ENCODE data around the gene IFI27L2.

The IFI27L2 gene

DNA sequence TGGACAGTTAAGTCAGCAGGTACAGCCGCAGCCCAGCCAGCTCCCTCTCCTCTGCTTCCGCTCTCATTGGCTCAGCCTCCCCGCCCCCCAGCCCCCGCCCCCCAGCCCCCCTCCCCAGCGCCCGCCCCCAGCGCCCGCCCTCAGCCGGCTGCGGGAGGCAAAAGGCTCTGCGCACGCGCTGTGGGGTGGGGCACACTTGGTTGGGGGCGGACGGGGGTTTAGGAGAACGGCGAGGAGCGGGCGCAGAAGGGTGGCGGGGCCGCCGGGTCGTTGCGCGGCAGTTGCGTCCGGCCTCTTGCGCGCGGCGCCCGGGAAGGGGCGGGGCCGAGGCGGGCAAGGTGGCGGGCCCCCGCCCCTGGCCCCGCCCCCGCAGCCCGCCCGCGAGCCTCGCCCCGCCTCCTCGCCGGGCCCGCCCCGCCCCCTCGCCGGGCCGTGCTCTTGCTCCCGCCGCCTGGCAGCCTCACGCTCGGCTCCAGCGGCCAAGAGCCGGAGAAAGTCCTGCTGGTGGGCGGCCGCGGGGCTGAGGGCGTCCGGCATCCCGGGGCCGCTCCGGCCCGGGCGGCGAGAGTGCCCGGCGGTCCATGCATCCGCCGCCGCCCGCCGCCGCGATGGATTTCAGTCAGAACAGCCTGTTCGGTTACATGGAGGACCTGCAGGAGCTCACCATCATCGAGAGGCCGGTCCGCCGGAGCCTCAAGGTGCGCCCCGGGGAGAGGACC is 44.6 kb upstream of the IFI27L2 start, which contains the start of gene PPP4R4:
Gene PPP4R4, plus strand, starts transcription at position 438 of the 719 bp plus-strand sequence. Its CDS starts 144 bp downstream, at position 582.
- DNase-seq (ENCODE audit: low read depth), result peak; percentile 47
- TF ChIP-seq, protein P1, sequence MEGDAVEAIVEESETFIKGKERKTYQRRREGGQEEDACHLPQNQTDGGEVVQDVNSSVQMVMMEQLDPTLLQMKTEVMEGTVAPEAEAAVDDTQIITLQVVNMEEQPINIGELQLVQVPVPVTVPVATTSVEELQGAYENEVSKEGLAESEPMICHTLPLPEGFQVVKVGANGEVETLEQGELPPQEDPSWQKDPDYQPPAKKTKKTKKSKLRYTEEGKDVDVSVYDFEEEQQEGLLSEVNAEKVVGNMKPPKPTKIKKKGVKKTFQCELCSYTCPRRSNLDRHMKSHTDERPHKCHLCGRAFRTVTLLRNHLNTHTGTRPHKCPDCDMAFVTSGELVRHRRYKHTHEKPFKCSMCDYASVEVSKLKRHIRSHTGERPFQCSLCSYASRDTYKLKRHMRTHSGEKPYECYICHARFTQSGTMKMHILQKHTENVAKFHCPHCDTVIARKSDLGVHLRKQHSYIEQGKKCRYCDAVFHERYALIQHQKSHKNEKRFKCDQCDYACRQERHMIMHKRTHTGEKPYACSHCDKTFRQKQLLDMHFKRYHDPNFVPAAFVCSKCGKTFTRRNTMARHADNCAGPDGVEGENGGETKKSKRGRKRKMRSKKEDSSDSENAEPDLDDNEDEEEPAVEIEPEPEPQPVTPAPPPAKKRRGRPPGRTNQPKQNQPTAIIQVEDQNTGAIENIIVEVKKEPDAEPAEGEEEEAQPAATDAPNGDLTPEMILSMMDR (IDR thresholded peaks at IDR 0.05; ENCODE audit: low read depth, low read length, missing control alignments), result no peak
- H3K4me3 ChIP-seq (ENCODE audit: low read depth, low read length), result peak within 1 kb of the TSS; percentile 60
- in situ Hi-C loops (cut with HindIII; ENCODE audit: low sequenced_read_pairs), result no loop called here

DNA sequence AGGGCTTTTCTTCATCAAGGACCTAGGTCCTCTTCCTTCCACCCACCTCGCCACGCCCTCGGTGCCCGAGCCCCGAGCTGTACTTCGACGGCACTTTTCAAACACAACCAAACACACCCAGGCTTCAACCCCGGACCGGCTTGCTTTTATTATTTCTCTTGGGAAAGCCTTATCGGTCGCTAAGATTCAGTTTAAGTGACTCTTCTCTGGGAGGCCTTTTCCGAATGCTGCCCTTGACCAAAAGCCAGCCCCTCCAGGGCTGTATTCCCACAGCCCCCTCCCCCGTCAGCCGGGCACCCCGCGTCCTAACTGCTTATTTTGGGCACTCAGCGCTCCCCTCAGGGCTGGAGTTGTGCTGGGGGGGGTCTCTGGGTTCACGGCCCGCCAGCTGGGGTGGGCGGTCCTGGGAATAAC is 44.1 kb upstream of the IFI27L2 start:
- in situ Hi-C loops (cut with HindIII; ENCODE audit: low sequenced_read_pairs), result no loop called here
- TF ChIP-seq, protein P1 (IDR thresholded peaks at IDR 0.05; ENCODE audit: low read depth, low read length, missing control alignments), result no peak
- no peak for DNase-seq (ENCODE audit: low read depth)
- peak overlapping the region; percentile 60 for H3K4me3 ChIP-seq (ENCODE audit: low read depth, low read length)

DNA sequence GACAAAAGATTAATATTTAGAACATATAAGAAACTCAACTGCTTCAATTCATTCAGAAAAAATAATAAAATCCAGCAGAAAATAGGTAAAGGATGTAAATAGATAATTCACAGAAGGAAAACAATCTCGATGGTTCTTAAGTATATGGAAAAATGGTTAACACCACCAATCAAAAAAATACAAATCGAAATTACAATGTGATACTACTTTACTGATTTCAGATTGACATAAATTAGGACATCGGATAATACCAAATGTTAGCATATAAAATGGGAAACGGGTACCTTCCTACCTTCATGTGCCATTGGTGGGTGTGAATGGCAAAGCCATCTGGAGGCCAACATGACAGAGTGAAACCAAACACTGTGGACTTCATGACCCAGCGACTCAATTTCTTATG is 43.1 kb upstream of the IFI27L2 start:
- H3K4me3 ChIP-seq (ENCODE audit: low read depth, low read length), result no peak overlapping the region
- DNase-seq (ENCODE audit: low read depth), result no peak
- TF ChIP-seq, protein P1 (IDR thresholded peaks at IDR 0.05; ENCODE audit: low read depth, low read length, missing control alignments), result no peak
- in situ Hi-C loops (cut with HindIII; ENCODE audit: low sequenced_read_pairs), result no loop called here

DNA sequence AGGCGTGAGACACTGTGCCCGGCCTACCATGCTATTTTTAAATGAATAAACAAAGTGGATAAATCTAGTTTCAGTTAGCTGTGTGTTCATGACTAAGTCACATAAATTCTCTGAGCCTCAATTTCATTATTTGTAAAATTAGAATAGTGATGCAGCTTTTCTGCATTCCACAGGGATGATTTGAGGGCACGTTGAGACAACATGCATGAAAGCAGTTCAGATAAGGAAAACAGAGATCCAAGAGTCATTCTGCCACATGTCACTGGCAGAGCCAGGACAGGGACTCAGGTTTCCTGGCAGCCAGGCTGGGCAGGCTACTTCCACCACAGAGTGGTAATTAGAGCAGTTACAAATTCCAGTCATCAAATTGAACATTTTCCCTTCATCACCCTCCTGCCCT is 41.8 kb upstream of the IFI27L2 start:
- DNase-seq (ENCODE audit: low read depth), result no peak
- TF ChIP-seq, protein P1 (IDR thresholded peaks at IDR 0.05; ENCODE audit: low read depth, low read length, missing control alignments), result no peak
- in situ Hi-C loops (cut with HindIII; ENCODE audit: low sequenced_read_pairs), result no loop called here
- H3K4me3 ChIP-seq (ENCODE audit: low read depth, low read length), result no peak overlapping the region

DNA sequence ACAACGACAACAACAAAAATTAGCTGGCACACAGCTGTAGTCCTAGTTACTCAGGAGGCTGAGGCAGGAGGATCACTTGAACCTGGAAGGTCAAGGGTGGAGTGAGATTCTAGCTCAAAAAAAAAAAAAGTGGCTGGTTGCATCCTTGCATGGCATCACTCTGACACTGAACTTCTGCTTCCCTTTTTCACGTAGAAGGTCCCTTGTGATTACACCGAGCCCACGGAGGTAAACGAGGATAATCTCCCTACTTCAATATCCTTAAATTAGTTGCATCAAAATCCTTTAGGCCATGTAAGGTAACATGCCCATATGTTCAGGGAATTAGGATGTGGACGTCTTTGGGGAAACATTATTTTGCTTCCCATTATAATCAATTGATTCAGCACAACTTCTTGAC is 40.7 kb upstream of the IFI27L2 start:
- in situ Hi-C loops (cut with HindIII; ENCODE audit: low sequenced_read_pairs), result no loop called here
- DNase-seq (ENCODE audit: low read depth), result no peak
- no peak overlapping the region for H3K4me3 ChIP-seq (ENCODE audit: low read depth, low read length)
- TF ChIP-seq, protein P1 (IDR thresholded peaks at IDR 0.05; ENCODE audit: low read depth, low read length, missing control alignments), result no peak

DNA sequence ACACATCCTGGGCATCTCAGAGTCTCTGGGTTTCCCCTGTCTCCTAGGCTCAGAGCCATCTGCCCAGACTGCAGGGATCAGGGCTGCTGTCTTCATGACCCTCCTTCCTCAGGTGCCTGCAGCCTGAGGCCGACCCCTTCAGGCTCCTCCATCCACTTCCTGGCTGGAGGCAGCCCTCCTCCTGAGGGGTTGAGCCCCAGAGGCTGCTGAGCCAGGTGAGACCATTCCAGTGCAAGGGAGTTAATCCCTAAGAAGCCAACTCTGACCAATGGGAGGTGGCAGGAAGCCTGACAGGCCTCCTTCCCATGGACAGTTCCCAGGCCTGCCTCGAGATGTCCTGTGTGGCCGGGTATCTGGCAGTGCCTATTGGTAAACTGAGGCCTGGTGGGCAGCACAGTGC is 36.3 kb upstream of the IFI27L2 start:
- TF ChIP-seq, protein P1 (IDR thresholded peaks at IDR 0.05; ENCODE audit: low read depth, low read length, missing control alignments), result no peak
- no peak overlapping the region for H3K4me3 ChIP-seq (ENCODE audit: low read depth, low read length)
- no peak for DNase-seq (ENCODE audit: low read depth)
- in situ Hi-C loops (cut with HindIII; ENCODE audit: low sequenced_read_pairs), result no loop called here

Data from astrocyte of the cerebellum (primary cell).